Retinal pigment epithelial cell (primary cell): ENCODE measurements around the gene ZSWIM8.

Experiments
- DNase-seq: peaks from one replicate; pipeline ENCODE4 v3.0.0-alpha.2; 2010; ENCODE audit warnings: low read depth
- H3K4me3 ChIP-seq: 2 replicates; pipeline ENCODE4 v1.5.1; 2011; ENCODE audit warnings: mild to moderate bottlenecking, low read length, control low read depth, moderate library complexity
- CTCF ChIP-seq: conservative IDR thresholded peaks from 2 replicates; pipeline ENCODE4 v1.5.1; 2011; ENCODE audit warnings: low read depth, low read length, control low read depth, inconsistent platforms

ZSWIM8 gene

GRCh38 chr10:73798087-73798486, 12.7 kb downstream of the ZSWIM8 start:
- TF ChIP-seq CTCF, result no peak
- no peak overlapping the region for H3K4me3 ChIP-seq
- no peak for DNase-seq

GRCh38 chr10:73798927-73799560, 13.6 kb downstream of the ZSWIM8 start:
- TF ChIP-seq CTCF, result no peak
- no peak for DNase-seq
- no peak overlapping the region for H3K4me3 ChIP-seq

DNA sequence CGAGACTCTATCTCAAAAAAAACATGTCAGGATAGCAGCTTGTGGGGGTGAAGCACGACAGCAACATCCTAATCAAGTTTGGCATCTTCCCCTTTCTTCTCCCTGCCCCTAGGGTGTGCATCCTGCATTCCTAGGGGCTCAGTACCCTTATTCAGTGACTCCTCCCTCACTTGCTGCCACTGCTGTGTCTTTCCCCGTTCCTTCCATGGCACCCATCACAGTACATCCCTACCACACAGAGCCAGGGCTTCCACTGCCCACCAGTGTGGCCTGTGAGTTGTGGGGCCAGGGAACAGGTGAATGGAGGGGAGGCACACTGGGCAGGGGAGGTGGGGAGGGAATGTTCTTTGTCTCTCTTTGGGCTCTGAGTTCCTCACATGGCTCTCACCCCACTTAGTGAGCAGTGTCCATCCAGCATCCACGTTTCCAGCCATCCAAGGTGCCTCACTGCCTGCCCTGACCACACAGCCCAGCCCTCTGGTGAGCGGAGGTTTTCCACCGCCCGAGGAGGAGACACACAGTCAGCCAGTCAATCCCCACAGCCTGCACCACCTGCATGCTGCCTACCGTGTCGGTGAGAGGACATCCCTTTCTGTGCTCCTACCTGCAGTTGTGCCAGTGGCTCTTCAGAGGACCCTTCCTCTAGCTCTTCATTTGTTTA, 14.6 kb downstream of the ZSWIM8 start:
- DNase-seq, result no peak
- no peak for TF ChIP-seq CTCF
- no peak overlapping the region for H3K4me3 ChIP-seq

- TF ChIP-seq CTCF, result no peak
- no peak for DNase-seq
- no peak overlapping the region for H3K4me3 ChIP-seq
Measured at GRCh38 chr10:73800560-73801252, 15.3 kb downstream of the ZSWIM8 start.

- no peak for DNase-seq
- TF ChIP-seq CTCF, result no peak
- no peak overlapping the region for H3K4me3 ChIP-seq
Measured at GRCh38 chr10:73801253-73801590, 15.8 kb downstream of the ZSWIM8 start.

DNA sequence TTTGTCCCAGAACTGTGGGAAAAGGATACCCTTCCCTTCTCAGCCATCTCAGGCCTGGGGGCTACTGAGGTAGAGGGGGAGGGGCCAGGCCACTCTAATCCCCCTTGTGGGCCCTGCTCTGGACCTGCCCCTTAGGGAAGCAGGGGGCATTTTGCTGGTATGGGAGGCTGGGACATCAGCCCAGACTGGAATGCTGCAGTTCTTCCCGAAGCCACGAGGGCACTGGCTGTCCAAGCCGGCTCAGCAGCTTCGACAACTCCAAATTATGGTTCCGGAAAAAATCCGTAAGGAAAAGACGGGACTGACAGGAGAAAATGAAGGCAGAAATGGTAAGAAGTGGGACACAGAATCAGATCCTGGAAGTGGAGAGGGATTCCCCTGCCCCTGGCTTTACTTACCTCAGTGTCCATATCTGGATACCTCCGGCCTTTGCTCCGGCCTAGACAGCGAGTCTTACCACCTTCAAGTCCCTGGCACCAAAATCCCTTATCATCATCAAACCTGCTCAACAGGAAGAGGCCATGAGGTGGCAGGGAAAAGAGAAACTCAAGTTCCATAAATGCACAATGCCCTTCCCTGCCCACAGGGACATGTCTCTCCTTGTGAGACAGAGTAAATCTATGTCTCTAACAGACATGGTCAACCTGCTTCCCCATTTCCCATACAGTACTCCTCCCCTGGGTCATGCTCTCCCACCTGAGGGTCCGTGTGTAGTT, 17.0 kb downstream of the ZSWIM8 start:
- TF ChIP-seq CTCF, result peak; percentile 8
- DNase-seq, result no peak
- H3K4me3 ChIP-seq, result no peak overlapping the region
